Fibroblast of upper back skin (primary cell): ENCODE measurements around the gene PHOSPHO1.

Source experiments
- DNase-seq: peaks from one replicate; pipeline ENCODE4 v3.0.0-alpha.2; 2013

The PHOSPHO1 gene

DNA sequence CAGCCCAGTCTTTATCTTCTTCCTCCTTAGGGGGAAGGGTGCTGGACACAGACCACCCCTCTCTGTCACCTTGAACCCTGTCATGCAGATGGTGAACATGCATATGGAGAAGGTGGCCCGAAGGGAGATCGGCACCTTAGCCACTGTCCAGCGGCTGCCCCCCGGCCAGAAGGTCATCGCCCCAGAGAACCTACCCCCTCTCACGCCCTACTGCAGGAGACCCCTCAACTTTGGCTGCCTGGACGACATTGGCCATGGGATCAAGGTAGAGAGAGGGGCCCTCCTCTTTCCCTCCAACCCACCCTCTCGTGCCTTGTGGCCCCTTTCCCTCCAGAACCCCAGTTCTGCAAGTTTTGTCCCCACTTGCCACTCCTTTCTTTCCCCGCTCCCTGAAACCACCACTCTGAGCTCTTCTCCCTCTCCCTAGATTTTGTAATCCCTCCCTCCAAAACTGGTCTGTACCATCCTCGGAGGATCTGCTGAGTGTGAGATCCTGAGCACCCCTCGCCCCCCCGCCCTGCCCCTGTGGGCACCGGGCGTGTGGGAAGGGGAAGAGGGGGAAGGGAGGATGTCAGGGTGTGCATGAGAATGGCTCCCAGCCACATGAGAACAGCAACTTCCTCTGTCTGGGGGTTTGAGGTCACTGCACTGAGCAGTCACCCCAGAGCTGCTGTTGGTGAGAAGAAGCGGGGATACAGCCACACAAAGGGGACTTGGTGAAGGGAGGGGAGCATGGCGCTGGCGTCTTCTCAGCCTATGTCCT is 12.8 kb downstream of the PHOSPHO1 start:
- DNase-seq, result no peak

DNA sequence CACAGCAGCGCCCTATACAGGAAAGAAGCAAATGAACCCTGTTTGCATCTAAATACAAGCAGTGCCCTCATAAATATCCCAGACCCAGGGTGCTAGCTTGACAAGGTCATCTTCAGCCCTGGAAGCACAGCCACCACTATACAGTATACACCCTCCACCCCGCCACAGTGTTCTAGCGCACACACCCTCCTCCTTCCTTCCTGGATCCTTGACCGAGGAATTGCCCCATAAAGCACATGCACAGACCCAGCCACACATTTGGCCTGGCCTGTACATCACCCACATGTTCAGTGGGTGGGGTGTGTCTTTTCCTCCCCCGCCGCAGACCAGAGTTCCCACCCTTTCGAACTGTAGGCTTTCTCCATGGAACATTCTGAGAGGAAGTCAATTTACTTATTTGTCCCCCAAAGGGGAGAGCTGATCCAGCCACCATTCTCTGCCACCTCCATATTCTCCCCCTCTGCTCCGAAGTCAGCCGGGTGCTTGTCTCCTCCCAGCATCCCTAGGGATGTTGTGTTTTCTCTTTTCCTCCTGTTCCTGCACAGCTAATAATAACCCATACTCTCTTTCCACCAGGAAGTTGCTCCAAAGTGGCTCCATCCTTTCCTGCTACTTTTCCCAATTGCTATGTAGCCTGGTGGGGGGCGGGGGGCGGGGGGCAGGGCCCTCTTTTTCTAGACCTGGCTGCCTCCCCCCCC is 13.5 kb downstream of the PHOSPHO1 start:
- DNase-seq, result no peak

DNA sequence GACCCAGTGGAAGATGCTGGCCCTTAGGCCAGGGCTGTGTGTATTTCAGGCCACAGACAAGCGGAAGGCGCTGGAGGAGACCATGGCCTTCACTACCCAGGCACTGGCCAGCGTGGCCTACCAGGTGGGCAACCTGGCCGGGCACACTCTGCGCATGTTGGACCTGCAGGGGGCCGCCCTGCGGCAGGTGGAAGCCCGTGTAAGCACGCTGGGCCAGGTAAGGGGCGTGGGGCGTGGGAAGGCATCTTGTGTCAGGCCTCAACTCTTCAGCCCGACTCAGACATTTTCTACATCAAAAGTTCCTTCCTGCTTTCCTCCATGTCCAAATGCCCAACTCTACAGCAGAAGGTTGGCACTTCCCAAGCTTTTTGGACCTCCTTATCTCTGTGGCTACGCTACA is 14.1 kb downstream of the PHOSPHO1 start:
- DNase-seq, result no peak

DNA sequence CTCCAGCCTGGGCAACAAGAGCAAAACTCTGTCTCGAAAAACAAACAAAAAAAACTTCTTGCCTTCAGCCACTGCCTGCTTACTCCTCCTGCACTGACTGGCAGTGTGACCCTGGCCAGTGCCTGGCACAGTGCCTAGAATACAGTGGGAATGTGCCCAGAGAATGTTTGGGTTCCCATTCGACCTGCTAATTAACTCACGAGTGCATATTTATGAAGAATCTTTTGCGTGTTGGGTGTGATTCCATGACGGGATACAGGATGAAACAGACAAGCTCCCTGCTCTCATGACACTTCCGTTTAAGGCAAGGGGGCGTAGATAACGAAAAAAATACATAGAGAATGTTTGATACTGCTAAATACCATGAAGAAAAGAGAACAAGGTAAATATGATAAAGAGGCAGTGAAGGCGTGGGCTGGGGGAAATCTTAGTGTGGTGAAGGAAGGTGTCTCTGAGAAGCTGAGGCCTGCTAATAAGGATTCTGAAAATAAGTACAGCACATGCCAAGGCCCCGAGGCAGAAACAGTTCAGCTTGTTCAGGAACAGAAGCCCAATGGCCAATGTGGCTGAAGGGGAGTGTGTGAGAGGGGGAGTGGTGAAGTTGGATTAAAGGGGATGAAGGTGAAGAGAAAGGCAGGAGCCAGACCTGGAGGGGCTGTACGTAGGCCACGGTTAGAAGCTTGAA is 15.8 kb downstream of the PHOSPHO1 start:
- no peak for DNase-seq

DNA sequence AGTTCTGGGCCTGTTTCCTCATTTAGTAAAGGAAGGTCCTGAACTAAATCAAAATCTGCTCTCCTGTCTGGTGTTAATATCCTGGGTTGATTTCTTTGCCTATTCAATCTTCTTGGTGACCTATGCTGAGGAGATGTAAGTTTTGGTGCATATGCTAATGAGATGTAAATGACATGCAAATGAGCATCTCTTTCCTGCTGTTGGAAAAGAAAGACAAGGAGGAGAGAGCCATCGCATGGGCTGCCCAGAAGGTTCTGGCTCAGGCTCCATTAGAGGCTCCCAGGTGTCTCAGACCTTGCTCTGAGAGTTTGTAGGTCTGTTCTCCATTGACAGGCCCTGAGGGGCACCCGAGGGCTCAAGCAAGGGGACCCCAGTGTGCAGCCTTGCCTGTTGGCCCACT is 16.7 kb downstream of the PHOSPHO1 start:
- no peak for DNase-seq

DNA sequence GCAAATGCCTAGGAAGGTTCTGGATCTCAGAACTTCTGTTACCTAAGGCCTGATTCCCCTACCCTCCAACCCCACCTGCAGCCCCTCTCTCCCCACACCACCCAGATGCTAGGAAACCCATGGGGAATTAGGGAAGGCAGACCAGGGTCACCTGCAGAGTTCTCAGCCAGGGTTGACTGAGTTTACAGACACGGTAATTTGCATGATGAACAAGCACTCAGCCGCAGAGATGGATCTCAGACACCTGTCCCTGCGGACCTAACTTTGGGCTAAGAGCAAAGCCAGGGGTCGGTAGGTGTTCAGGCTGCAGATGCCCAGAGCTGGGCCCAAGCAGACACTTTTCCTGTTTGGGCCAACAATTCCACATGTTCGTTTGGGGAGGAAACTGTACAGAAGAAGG is 17.2 kb downstream of the PHOSPHO1 start:
- DNase-seq, result no peak

DNA sequence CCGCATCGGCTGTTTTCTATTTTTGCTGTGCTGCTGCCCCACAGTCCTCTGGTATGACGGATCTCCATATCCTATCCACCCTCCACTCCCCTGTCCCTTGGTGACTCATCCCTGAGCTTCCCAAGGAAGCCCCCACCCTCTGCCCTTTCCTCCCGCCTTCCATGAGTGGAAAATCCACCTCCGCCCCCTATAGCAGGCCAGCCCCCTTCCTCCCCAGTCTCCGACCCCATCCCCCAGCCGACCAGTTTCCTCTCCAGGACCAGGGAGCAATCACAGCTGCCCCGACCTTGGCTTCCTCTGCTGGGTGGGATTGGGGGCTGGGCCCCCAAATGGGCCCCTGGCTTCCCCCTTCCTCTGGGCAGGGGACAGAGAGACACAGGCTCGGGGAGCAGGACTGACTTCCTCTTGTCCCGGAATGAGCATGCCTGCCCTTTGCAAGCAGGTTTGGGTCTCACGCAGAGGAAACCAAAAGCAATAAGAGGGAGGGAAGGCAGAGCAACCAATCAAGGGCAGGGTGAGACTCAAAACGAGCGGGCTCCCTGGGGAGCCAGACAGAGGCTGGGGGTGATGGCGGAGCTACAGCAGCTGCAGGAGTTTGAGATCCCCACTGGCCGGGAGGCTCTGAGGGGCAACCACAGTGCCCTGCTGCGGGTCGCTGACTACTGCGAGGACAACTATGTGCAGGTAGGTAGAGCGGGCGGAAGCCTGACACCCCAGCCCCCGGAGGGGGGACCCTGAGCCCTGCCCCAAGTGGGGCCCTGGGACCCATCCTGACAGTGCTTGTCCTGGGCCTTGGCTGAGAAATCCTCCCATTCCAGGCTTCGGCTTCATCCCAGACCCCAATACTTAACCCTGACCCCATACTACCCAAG is 20.2 kb downstream of the PHOSPHO1 start, which contains the start of the genes ABI3 and GNGT2:
Gene ABI3, plus strand, starts transcription at position 550 of the 872 bp plus-strand sequence. Its CDS starts 18 bp downstream, at position 568.
Gene GNGT2, minus strand, starts transcription at position 417 of the 872 bp plus-strand sequence. CDS start 3,152 bp downstream, outside the sequence.
- DNase-seq, result peak; percentile 72

DNA sequence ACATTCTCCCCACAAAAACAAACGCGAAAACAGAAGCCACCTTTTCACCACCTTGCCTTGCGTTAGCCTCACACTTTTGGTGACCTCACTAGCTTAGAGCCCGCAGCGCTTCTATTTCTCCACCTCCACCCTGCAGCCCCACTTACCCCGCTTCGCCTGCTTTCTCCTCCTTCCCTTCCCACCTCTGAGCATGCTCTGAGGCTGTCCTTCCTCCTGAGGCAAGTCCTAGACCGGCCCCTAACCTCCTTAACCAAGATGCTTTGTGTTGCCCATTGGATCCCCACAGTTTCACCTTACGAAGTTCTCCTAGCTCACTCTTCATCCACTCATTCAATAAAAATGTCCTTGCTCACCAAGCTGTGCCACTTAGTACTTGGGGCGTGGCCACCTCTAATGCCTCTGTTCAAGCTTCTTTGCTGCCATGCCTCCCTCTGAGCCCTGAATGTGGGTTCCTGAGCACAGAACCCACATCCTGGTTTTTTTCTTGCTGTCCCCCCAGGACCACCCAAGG is 21.5 kb downstream of the PHOSPHO1 start:
- no peak for DNase-seq

DNA sequence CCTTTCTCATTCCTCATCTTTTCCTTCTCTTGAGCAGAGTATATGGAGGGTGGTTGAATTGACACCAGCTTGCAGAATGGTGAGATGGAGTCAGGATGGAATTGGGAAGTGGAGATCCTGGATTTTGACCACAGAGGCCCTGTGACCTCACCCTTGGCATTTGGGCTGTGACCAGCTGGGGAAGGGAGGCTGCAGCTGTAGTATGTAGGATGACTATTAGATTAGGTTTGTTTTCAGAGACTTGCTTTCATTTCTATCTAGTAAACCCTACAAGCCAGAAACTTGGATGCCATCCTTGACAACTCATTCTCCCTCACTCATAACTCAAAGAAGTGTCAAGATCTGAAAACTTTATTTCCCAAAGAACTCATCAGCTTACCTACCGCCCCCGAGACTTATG is 26.1 kb downstream of the PHOSPHO1 start:
- peak; percentile 8 for DNase-seq

DNA sequence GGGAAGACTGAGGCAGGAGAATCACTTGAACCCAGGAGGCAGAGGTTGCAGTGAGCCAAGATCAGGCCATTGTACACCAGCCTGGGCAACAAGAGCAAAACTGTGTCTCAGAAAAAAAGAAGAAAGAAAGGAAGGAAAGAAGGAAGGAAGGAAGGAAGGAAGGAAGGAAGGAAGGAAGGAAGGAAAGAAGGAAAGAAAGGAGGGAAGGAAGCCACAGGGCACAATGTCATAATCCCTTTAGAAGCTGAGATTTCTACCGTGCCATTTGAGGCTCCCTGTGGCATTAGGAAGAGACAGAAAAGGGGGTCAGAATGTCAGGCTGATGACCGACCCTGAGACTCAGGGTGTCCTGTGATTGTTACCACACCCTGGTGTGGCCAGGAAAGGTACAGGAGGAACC is 26.8 kb downstream of the PHOSPHO1 start:
- DNase-seq, result no peak

DNA sequence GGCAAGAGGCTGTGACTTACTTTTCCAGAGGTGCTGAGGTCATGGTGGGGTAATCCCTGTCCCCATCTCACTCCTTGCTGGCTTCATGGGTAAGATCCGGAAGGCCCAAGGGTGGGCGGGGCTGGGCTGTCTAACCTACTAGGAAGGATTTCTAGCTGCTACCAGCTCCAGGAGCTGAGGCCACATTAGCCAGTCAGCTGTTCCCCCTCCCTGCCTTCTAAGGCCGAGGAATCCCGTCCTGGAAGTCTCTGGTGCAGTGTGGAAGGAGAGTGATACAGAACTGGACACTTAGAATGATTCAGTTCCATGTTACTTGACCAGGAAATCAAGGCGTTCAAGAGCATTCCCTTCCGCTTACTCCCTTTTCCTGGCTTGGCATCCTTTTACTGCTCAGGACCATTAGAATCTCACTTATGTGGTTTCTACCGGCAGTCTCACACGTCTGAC is 29.1 kb downstream of the PHOSPHO1 start:
- peak; percentile 82 for DNase-seq

DNA sequence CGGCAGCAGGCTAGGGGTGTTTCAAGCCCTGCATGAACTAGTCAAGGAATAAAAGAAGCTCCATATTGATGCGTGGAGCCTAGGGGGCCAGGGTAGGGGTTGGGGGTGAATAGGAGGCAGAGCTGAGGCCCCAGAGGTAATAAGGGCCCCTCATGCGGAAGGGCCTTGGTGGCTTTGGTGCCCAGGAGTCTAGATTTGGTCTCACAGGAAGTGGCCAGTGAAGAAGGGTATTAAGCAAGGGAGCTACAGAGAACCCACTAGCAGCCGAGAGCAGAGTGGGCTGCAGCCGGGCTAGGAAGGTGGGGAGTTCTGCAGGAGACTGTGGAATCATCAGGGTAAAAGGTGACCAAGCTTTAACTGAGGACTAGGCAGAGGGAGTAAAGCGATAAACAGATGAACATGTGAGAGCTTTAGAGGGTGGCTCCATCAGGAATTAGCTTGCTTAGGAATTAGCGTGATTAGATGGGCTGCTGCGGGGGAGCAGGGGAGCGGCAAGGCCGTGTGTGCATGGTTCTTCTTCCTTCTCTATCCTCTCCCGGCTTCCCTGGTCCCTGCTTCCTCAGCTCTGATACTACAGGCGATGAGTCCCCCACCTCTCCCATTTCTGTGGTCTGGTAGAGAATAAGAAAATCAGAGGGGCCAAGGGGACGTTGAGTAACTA is 30.0 kb downstream of the PHOSPHO1 start:
- DNase-seq, result no peak

DNA sequence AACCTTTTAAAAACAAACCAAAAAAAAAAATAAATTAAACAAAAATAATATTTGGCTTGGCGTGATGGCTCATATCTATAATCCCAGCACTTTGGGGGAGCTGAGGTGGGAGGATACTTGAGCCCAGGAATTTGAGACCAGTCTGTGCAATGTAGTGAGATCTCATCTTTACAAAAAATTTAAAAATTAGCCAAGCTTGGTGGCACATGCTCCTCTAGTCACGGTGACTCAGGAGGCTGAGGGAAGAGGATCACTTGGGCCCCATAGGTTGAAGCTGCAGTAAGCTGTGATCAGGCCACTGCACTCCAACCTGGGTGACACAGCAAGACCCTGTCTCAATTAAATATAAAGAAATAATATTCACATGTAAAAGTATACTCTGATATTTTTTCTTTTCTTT is 32.4 kb downstream of the PHOSPHO1 start:
- no peak for DNase-seq

DNA sequence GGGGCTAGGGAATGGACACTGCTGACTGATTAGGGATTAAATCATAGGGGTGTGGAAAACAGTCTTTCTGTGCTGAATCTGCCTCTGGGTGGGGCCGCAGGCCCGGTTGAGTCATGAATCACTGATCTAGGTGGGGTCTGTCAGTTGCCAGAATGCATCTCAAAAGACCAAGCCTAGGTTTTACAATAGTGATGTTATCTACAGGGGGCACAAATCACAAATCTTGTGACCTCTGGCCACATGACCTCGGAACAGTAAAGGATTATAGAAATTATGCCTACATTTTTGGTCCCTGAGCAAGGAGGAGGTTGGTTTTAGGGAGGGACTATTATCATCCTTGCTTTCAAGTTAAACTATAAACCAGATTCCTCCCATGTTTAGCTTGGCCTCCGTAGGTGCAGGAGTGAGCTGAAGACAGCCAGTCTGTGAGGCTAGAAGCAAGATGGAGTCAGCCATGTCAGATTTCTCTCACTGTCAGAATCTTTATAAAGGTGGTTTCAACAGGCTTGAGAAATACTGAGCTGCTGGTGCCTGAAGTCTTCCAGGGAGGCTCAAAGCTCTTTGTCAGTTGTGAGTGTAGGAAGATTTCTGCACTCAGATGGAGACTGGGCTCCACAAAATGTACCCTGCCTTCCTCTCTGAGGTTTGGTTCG is 33.1 kb downstream of the PHOSPHO1 start:
- no peak for DNase-seq

DNA sequence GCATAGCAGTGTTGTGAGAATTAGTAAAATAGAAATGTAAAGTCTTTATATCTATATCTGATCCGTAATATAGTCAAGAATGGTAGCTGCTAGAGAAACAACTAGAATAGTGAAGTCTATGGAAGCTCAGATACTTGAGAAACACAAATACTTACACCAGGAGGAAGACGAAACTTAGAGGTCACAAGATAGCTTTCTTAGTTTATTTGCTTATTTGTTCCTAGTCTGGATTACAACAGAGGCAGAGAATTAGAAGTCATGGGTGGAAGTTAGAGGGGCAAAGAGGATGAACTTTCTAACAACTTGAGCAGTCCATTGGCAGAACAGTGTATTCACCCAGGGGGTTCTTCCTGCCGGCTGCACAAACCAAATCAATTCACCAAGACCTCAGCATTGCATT is 34.1 kb downstream of the PHOSPHO1 start:
- DNase-seq, result no peak

DNA sequence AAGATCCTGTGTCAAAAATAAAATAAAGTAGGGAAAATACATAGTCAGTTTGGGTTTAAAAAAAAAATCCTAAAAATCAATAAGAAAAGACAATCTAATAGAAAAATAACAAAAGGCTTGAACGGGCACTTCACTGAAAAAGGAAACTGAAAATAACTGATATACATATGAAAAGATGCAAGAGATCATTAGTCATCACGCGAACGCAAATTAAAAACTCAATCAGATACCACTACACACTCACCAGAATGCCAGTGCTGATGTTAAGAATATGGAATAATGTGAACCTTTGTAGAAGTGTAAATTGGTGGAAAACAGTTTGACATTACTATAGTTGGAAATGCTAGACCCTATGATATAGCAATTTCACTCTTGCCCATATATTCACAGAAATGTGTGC is 34.8 kb downstream of the PHOSPHO1 start:
- no peak for DNase-seq

DNA sequence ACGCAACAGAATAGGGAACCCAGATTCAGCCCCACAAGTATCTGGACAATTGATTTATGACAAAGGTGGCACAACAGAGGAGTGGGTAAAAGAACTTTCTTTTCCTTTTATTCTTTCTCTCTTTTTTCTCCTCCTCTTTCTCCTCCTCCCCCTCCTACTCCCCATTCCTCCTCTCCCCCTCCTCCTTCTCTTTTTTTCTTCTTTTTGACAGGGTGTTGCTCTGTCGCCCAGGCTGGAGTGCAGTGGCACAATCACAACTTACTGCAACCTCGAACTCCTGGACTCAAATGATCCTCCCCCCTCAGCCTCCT is 36.3 kb downstream of the PHOSPHO1 start:
- no peak for DNase-seq

DNA sequence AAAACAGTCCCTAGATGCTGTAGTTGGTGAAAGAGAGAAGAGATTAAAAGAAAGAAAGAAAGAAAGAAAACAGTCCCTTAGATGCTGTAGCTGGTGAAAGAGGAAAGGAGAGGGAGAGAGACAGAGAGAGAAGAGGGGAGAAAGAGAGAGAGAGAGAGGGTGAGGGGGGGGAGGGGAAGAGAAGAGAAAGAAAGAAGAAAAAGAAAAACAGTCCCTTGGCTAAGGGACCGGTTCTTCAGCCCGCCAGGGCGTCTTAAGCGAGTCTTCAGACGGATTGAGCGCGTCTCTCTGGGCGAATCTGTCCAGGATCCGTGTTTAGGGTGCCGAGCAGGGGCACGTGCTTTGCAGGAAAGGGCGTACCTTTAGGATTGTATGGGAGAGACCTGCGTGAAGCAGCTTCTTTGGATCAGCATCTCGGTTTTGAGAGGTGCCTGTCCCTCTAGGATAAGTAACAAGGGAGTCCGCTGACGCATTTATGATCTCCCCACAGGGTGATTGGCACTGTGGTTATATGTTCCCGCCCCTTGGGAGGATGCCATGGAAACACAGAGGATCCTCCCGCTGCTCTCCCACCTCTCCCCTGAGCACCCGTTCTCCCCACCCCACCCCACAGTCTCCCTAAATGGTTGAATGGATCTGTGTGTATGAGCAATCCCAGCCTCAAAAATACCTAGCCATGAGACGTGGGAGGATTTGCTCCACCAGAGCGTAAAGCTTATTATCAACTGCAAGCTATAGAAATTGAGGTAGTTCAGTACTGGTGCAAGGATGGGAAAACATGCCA is 36.9 kb downstream of the PHOSPHO1 start:
- DNase-seq, result peak; percentile 67

DNA sequence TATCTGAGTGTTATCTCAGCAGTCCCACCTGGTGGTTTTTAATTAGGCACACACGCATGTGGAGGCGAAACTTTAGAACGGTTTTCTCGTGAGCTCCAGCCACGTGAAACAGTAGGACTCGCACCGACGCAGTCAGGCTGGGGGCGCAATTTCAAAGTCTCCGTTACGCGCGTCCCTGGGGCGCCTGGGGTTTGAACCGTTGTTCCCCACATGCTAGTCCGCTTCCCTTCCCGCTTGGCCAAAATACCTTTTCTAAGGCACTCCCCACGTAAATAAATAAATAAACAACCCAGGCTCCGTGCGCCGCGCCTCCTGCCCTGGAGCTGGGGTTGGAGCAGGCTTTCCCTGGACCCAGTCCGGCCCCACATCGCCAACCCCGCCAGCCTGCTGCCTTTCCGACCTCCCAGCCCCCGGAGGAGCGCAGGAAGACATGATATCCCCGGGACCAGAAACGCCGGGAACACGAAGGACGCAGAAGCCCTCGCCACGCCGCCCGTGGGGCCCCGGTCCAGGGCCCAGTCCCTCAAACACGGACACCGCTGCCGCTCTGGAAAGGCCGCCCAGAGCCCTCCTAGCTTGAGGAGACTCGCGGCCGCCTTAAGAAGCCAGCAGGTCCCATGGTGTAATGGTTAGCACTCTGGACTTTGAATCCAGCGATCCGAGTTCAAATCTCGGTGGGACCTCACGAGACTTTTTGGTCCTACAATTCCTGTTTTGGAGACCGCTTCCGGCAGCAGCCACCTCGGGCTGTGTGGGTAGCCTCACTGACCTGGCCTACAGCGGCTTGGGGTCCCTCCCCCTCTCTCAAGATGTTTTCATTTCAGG is 38.5 kb downstream of the PHOSPHO1 start:
- peak; percentile 81 for DNase-seq
